ENCODE data around the gene GALE. TPM values are rescaled to one million over a fixed set of nuclear protein-coding genes. Genes with fewer than 3 reads are reported as not detected.

The GALE gene
- total RNA-seq, 2 donors from 2014 or later, result 5.5 to 8.8 TPM

- no peaks in the 10 kb centered on the region for H3K9me3 ChIP-seq
- H3K27ac ChIP-seq, result no peak overlapping the region
- peaks cover 8% of the 10 kb centered on the region for H3K36me3 ChIP-seq
- no peak overlapping the region for H3K4me3 ChIP-seq
- TF ChIP-seq CTCF (IDR thresholded peaks at IDR 0.05), result no peak
- DNase-seq (ENCODE audit: low spot score), result no peak
- peaks cover 0 to 14% of the 10 kb centered on the region in 2 donors for H3K4me1 ChIP-seq
- H3K27me3 ChIP-seq, result no peaks in the 10 kb centered on the region
Measured at GRCh38 chr1:23768733-23769132, 31.8 kb downstream of the GALE start.

GRCh38 chr1:23763041-23763577 is 37.4 kb downstream of the GALE start:
- peaks cover 0 to 40% of the 10 kb centered on the region in 2 donors for H3K4me1 ChIP-seq
- no peak overlapping the region for H3K27ac ChIP-seq
- H3K36me3 ChIP-seq, result peaks cover 34% of the 10 kb centered on the region

GRCh38 chr1:23759277-23759676 is 41.3 kb downstream of the GALE start:
- no peaks in the 10 kb centered on the region for H3K27me3 ChIP-seq
- peaks cover 0 to 43% of the 10 kb centered on the region in 2 donors for H3K4me1 ChIP-seq
- no peak for TF ChIP-seq CTCF (IDR thresholded peaks at IDR 0.05)
- no peak for DNase-seq (ENCODE audit: low spot score)
- H3K4me3 ChIP-seq, result no peak overlapping the region
- no peaks in the 10 kb centered on the region for H3K9me3 ChIP-seq
- H3K36me3 ChIP-seq, result peaks cover 62% of the 10 kb centered on the region
- H3K27ac ChIP-seq, result peak overlapping the region in 1 of 2 donors; percentile 14

More at GRCh38 chr1:23763041-23763577, 37.4 kb downstream of the GALE start:
- Histone ChIP-seq H3K27me3 (no peaks in the 10 kb centered on the region), H3K9me3 (no peaks in the 10 kb centered on the region), H3K4me3 (no peak overlapping the region)
- no peak for DNase-seq (ENCODE audit: low spot score)
- no peak for TF ChIP-seq CTCF (IDR thresholded peaks at IDR 0.05)

- H3K27ac ChIP-seq, result no peak overlapping the region
- no peak for TF ChIP-seq CTCF (IDR thresholded peaks at IDR 0.05)
- DNase-seq (ENCODE audit: low spot score), result no peak
Measured at GRCh38 chr1:23757812-23758211, 42.7 kb downstream of the GALE start.

GRCh38 chr1:23756676-23757075 is 43.9 kb downstream of the GALE start:
- Histone ChIP-seq H3K9me3 (no peaks in the 10 kb centered on the region), H3K27me3 (no peaks in the 10 kb centered on the region), H3K4me3 (no peak overlapping the region), H3K27ac (no peak overlapping the region), H3K4me1 (peaks cover 0 to 40% of the 10 kb centered on the region in 2 donors), H3K36me3 (peaks cover 88% of the 10 kb centered on the region)
- no peak for DNase-seq (ENCODE audit: low spot score)
- no peak for TF ChIP-seq CTCF (IDR thresholded peaks at IDR 0.05)

More at GRCh38 chr1:23757812-23758211, 42.7 kb downstream of the GALE start:
- Histone ChIP-seq H3K4me1 (peaks cover 0 to 46% of the 10 kb centered on the region in 2 donors), H3K4me3 (no peak overlapping the region), H3K27me3 (no peaks in the 10 kb centered on the region), H3K9me3 (no peaks in the 10 kb centered on the region), H3K36me3 (peaks cover 77% of the 10 kb centered on the region)

GRCh38 chr1:23752909-23753308 is 47.6 kb downstream of the GALE start:
- no peak overlapping the region for H3K4me3 ChIP-seq
- H3K4me1 ChIP-seq, result peaks cover 0 to 18% of the 10 kb centered on the region in 2 donors
- peaks cover 75% of the 10 kb centered on the region for H3K36me3 ChIP-seq
- TF ChIP-seq CTCF (IDR thresholded peaks at IDR 0.05), result no peak
- H3K27ac ChIP-seq, result no peak overlapping the region
- no peaks in the 10 kb centered on the region for H3K27me3 ChIP-seq
- no peak for DNase-seq (ENCODE audit: low spot score)
- no peaks in the 10 kb centered on the region for H3K9me3 ChIP-seq
